H9 (cell line): Measurements from ENCODE around the gene FAM83E. TPM values are rescaled to one million over a fixed set of nuclear protein-coding genes. Genes with fewer than 3 reads are reported as not detected.

Experiments
- DNase-seq: peaks from one replicate; pipeline ENCODE4 v3.0.0-alpha.2; 2017
- H2AFZ ChIP-seq: one replicate; pipeline ENCODE4 v1.6.1; 2013; ENCODE audit warnings: mild to moderate bottlenecking, low read length, control low read depth, moderate library complexity
- H2AK5ac ChIP-seq: 2 replicates; pipeline ENCODE4 v1.6.1; 2013; ENCODE audit warnings: low read length, control low read depth, mixed read lengths; ENCODE audit not compliant: insufficient read length
- H2BK120ac ChIP-seq: one replicate; pipeline ENCODE4 v1.6.1; 2013; ENCODE audit warnings: low read depth, mild to moderate bottlenecking, low read length, control low read depth, inconsistent platforms; ENCODE audit not compliant: poor library complexity, severe bottlenecking
- H2BK12ac ChIP-seq: 2 replicates; pipeline ENCODE4 v1.6.1; 2013; ENCODE audit warnings: low read length, control low read depth, mixed read lengths, low read depth; ENCODE audit not compliant: insufficient read length
- H2BK15ac ChIP-seq: 2 replicates; pipeline ENCODE4 v1.6.1; 2013; ENCODE audit warnings: low read depth, low read length, control low read depth
- H2BK20ac ChIP-seq: one replicate; pipeline ENCODE4 v1.6.1; 2013; ENCODE audit warnings: low read depth, mild to moderate bottlenecking, low read length, control low read depth, inconsistent platforms; ENCODE audit not compliant: poor library complexity, severe bottlenecking
- H2BK5ac ChIP-seq: 2 replicates; pipeline ENCODE4 v1.6.1; 2013; ENCODE audit warnings: low read length, control low read depth, mixed read lengths; ENCODE audit not compliant: insufficient read length
- H3K14ac ChIP-seq: 2 replicates; pipeline ENCODE4 v1.6.1; 2013; ENCODE audit warnings: low read length, control low read depth; ENCODE audit not compliant: insufficient read depth
- H3K18ac ChIP-seq: 2 replicates; pipeline ENCODE4 v1.6.1; 2013; ENCODE audit warnings: low read depth, mild to moderate bottlenecking, mixed read lengths, low read length, control low read depth; ENCODE audit not compliant: insufficient read length
- H3K23ac ChIP-seq: 2 replicates; pipeline ENCODE4 v1.6.1; 2013; ENCODE audit warnings: low read length, control low read depth, mixed read lengths, low read depth; ENCODE audit not compliant: insufficient read length
- H3K23me2 ChIP-seq: 2 replicates; pipeline ENCODE4 v1.6.1; 2013; ENCODE audit warnings: low read depth, mild to moderate bottlenecking, mixed read lengths, low read length, control low read depth; ENCODE audit not compliant: insufficient read length, poor library complexity, severe bottlenecking
- H3K27ac ChIP-seq: 2 replicates; pipeline ENCODE4 v1.5.1; 2013; ENCODE audit warnings: low read length, control low read depth, mixed read lengths, low read depth; ENCODE audit not compliant: insufficient read length
- H3K27me3 ChIP-seq: 2 replicates; pipeline ENCODE4 v1.6.1; 2013; ENCODE audit warnings: low read length, control low read depth, inconsistent platforms; ENCODE audit not compliant: insufficient read depth
- H3K4ac ChIP-seq: 2 replicates; pipeline ENCODE4 v1.6.1; 2013; ENCODE audit warnings: low read depth, mild to moderate bottlenecking, control low read depth, inconsistent platforms, low read length, moderate library complexity
- H3K4me1 ChIP-seq: 2 replicates; pipeline ENCODE4 v1.6.1; 2013; ENCODE audit warnings: low read length, control low read depth, inconsistent platforms; ENCODE audit not compliant: insufficient read depth
- H3K4me2 ChIP-seq: 2 replicates; pipeline ENCODE4 v1.6.1; 2013; ENCODE audit warnings: low read length, control low read depth, mixed read lengths; ENCODE audit not compliant: insufficient read length, insufficient read depth
- H3K56ac ChIP-seq: 2 replicates; pipeline ENCODE4 v1.6.1; 2013; ENCODE audit warnings: low read depth, mild to moderate bottlenecking, mixed read lengths, low read length, control low read depth; ENCODE audit not compliant: insufficient read length
- H3K79me1 ChIP-seq: 2 replicates; pipeline ENCODE4 v1.6.1; 2013; ENCODE audit warnings: low read depth, mild to moderate bottlenecking, moderate library complexity, low read length, control low read depth, inconsistent platforms; ENCODE audit not compliant: insufficient read depth, poor library complexity, severe bottlenecking
- H3K79me2 ChIP-seq: 2 replicates; pipeline ENCODE4 v1.6.1; 2013; ENCODE audit warnings: low read length, control low read depth, inconsistent platforms; ENCODE audit not compliant: insufficient read depth
- H3K9ac ChIP-seq: 2 replicates; pipeline ENCODE4 v1.6.1; 2013; ENCODE audit warnings: low read length, control low read depth, mixed read lengths; ENCODE audit not compliant: insufficient read length; ENCODE audit errors: extremely low read depth
- H3K9me3 ChIP-seq: one replicate; pipeline ENCODE4 v1.6.1; 2013; ENCODE audit warnings: low read depth, low read length, inconsistent platforms; ENCODE audit not compliant: control insufficient read depth
- H3T11ph ChIP-seq: one replicate; pipeline ENCODE4 v1.6.1; 2013; ENCODE audit warnings: mild to moderate bottlenecking, low read length, control low read depth, inconsistent platforms
- H4K20me1 ChIP-seq: one replicate; pipeline ENCODE4 v1.6.1; 2013; ENCODE audit not compliant: control insufficient read depth, insufficient read length, insufficient read depth
- H4K5ac ChIP-seq: 2 replicates; pipeline ENCODE4 v1.6.1; 2013; ENCODE audit warnings: low read depth, mild to moderate bottlenecking, mixed read lengths, low read length, control low read depth; ENCODE audit not compliant: insufficient read length
- H4K8ac ChIP-seq: replicated peaks from 2 replicates; pipeline ENCODE4 v1.6.1; 2013; ENCODE audit warnings: low read length, control low read depth, mixed read lengths, low read depth; ENCODE audit not compliant: insufficient read length
- H4K91ac ChIP-seq: 2 replicates; pipeline ENCODE4 v1.6.1; 2013; ENCODE audit warnings: low read depth, mild to moderate bottlenecking, moderate library complexity, mixed read lengths, low read length, control low read depth; ENCODE audit not compliant: insufficient read length
- H3K27ac Mint-ChIP-seq, 3 experiments: 2 replicates in 2 of 3; 3 replicates in 1 of 3; pipeline ENCODE4 v1.8.0; 2020 to 2021; ENCODE audit warnings: mixed read lengths in 3 of 3, mild to moderate bottlenecking in 1 of 3, moderate library complexity in 1 of 3
- H3K27me3 Mint-ChIP-seq: 2 replicates; pipeline ENCODE4 v1.8.0; 2021; ENCODE audit warnings: low read depth, mild to moderate bottlenecking, moderate library complexity, mixed read lengths
- H3K36me3 Mint-ChIP-seq, 3 experiments: 2 replicates in 2 of 3; 3 replicates in 1 of 3; pipeline ENCODE4 v1.8.0; 2020 to 2021; ENCODE audit warnings: low read depth in 3 of 3, mixed read lengths in 3 of 3; ENCODE audit not compliant: insufficient read depth in 1 of 3
- H3K4me1 Mint-ChIP-seq, 2 experiments: 2 replicates each; pipeline ENCODE4 v1.8.0; 2020; ENCODE audit warnings: mixed read lengths in 2 of 2
- H3K4me3 Mint-ChIP-seq, 2 experiments: 2 replicates in 1 of 2; 3 replicates in 1 of 2; pipeline ENCODE4 v1.8.0; 2020 to 2021; ENCODE audit warnings: mild to moderate bottlenecking in 2 of 2, mixed read lengths in 2 of 2, moderate library complexity in 1 of 2
- H3K9me3 Mint-ChIP-seq, 2 experiments: 2 replicates in 1 of 2; 3 replicates in 1 of 2; pipeline ENCODE4 v1.8.0; 2020; ENCODE audit warnings: mild to moderate bottlenecking in 2 of 2, mixed read lengths in 2 of 2, moderate library complexity in 1 of 2
- WGBS: extraction: QIAGEN DNeasy Blood & Tissue Kit; methylation state at CpG from one replicate; pipeline ENCODE4 v1.1.7; 2013; ENCODE audit warnings: missing lambda C conversion rate, low lambda C conversion rate, mixed read lengths; ENCODE audit not compliant: insufficient read length; ENCODE audit errors: extremely low coverage; 5-methylcytosine and 5-hydroxymethylcytosine counted together
- total RNA-seq: library from RNA; stranded (reverse); gene quantifications from 2 replicates; pipeline ENCODE4 v1.2.1, GENCODE V29; 2021
- TF ChIP-seq, protein P1 (sequence below): fragments of 200-600 bp; sonication (generic); conservative IDR thresholded peaks from 3 replicates; pipeline ENCODE4 v1.8.0; 2021; ENCODE audit warnings: antibody characterized with exemption, mild to moderate bottlenecking

FAM83E gene
- total RNA-seq, 1 experiment from 2014 or later: 9.2 TPM

DNA sequence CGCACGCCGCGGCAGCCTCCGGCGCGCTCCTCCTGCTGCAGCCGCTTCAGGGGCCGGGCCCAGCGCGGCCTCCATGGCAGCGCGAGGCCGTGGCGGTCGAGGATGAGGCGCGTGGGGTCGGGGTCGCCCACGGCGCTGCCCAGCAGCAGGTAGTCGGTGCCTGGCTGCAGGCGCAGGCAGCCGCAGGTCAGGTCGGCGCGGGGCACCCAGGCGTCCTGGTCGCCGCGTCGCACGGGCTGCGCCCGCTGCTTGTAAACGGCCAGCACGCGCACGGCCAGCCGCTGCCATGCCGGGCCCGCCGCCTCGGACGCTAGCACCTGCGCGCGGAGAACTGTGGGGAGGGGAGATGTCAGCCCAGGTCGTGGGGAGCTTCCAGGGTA lies 46.8 kb upstream of the FAM83E start:
- Histone ChIP-seq H3K79me1 (no peaks in the 10 kb centered on the region), H2BK5ac (no peak overlapping the region), H4K5ac (no peak overlapping the region), H3K18ac (no peak overlapping the region), H3K4me1 (no peaks in the 10 kb centered on the region), H2BK120ac (no peak overlapping the region), H2AK5ac (no peak overlapping the region), H2AFZ (no peak overlapping the region), H2BK20ac (no peak overlapping the region), H3K9me3 (no peaks in the 10 kb centered on the region), H3K23me2 (no peaks in the 10 kb centered on the region), H2BK15ac (no peak overlapping the region), H2BK12ac (no peak overlapping the region), H4K20me1 (no peaks in the 10 kb centered on the region), H4K8ac (no peak overlapping the region), H3K23ac (no peak overlapping the region), H4K91ac (no peak overlapping the region), H3K4me2 (no peak overlapping the region), H3T11ph (no peak overlapping the region), H3K56ac (no peak overlapping the region), H3K9ac (no peak overlapping the region), H3K27ac (no peak overlapping the region), H3K14ac (no peak overlapping the region), H3K79me2 (no peaks in the 10 kb centered on the region), H3K27me3 (no peaks in the 10 kb centered on the region), H3K4ac (no peak overlapping the region)
- DNase-seq: no peak
- TF ChIP-seq, protein P1, sequence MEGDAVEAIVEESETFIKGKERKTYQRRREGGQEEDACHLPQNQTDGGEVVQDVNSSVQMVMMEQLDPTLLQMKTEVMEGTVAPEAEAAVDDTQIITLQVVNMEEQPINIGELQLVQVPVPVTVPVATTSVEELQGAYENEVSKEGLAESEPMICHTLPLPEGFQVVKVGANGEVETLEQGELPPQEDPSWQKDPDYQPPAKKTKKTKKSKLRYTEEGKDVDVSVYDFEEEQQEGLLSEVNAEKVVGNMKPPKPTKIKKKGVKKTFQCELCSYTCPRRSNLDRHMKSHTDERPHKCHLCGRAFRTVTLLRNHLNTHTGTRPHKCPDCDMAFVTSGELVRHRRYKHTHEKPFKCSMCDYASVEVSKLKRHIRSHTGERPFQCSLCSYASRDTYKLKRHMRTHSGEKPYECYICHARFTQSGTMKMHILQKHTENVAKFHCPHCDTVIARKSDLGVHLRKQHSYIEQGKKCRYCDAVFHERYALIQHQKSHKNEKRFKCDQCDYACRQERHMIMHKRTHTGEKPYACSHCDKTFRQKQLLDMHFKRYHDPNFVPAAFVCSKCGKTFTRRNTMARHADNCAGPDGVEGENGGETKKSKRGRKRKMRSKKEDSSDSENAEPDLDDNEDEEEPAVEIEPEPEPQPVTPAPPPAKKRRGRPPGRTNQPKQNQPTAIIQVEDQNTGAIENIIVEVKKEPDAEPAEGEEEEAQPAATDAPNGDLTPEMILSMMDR: no peak
- Mint-ChIP-seq H3K4me1 (peaks cover 4 to 11% of the 10 kb centered on the region in 2 experiments), H3K27ac (no peak overlapping the region; a peak in 1 of 7 replicates), H3K36me3 (peaks cover 0 to 6% (median 5%) of the 10 kb centered on the region in 3 experiments; a peak in 2 of 7 replicates), H3K27me3 (peaks cover 13% of the 10 kb centered on the region), H3K4me3 (no peak overlapping the region), H3K9me3 (peaks cover 5 to 6% of the 10 kb centered on the region in 2 experiments; a peak in 3 of 5 replicates)
- no CpG with 5 or more reads among the region's 50 CpGs for WGBS
